Ramos (cell line): ENCODE measurements around the gene RPL38.

Source experiments
- in situ Hi-C: fragments of 300-500 bp; cut with MboI; formaldehyde crosslinking; loops from one replicate; pipeline ENCODE4 v1.14.3; 2022; ENCODE audit warnings: low sequenced_read_pairs; ENCODE audit not compliant: unreplicated experiment

The RPL38 gene

GRCh38 chr17:74223901-74224300 is 20.4 kb downstream of the RPL38 start:
- in situ Hi-C loops: no loop called here

DNA sequence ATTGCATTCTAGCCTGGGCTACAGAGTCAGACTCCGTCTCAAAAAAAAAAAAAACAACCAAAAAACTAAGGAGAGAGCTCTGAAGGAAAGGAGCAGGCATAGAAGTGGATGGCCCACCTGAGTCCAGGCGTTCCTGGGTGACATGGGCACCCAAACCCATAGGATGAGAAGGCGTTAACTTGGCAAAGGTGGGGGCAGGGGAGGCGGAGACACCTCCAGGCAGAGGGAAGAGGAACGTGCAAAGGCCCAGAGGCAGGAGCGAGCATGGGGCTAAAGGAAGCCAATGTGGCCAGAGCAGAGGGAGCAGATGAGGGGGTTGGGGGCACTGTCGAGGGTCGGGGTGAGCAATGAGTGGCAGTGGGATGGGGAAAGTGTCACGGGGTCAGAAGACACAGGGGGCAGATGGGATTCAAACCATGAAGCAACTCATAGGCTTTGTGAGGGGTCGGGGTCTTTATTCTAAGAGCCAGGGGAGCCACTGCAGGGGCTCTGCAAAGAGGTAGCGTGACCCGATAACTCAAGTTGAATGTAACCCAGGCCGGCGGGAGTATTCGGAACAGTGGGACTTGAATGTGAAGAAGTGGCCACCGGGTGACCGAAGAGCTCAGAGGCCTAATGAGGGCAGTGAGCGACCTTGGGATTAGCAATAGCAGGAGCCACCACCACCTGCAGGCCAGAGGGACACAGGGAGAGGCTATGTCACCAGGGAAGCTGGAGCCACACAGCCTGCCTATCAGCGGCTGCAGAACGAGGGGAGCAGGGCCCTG is 21.7 kb downstream of the RPL38 start:
- in situ Hi-C loops: no loop called here

- in situ Hi-C loops: no loop called here
Observed at GRCh38 chr17:74226252-74226651, 22.8 kb downstream of the RPL38 start.

GRCh38 chr17:74227271-74228080 is 24.0 kb downstream of the RPL38 start:
- in situ Hi-C loops: no loop called here

DNA sequence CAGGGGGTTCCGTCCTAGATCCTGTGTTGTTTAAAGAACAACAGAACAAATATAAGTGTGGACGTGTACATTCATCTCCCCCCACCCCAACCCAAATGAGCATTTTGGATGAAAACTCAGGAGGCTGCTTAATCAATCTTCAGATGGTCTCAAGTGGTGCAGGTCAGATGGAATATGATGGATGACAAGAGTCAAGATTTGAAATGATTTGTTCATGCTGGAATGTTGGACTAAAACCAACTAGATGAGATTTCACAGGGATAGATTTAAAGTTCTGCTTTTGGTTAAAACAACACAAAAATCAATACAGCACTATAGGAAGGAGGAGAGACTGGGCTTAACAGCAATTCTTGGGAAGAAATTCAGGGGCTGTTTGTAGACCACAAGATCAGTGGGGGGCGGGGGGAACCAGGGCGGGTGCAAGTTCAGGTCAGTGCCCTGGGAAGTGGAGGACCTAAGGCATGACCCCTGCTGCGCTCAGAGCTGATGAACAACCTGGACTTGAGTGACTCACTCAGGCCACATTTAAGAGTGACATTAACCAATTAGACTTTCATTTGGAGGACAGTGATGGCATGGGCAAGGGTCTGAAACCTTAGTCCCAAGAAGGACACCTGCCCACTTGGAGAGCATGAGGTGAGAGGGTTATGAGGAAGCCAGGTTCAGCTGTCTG is 25.0 kb downstream of the RPL38 start:
- in situ Hi-C loops: no loop called here

DNA sequence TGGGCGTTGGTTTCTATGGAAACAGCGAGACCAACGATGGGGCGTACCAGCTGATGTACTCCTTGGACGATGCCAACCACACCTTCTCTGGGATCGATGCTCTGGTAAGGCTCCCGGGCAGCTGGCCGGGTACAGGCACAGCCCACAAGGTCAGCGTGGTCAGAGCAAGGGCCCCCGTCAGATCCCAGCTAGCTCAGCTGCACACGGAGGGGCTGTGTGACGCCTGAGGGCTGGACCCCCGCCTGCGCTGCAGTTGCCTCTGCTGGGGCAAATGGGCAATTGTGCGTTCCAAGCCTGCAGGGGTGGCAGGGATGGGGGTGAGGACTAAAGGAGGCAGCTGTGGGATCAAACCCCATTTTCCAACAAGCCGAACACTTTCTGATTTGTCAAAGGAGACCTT is 27.4 kb downstream of the RPL38 start:
- in situ Hi-C loops: no loop called here

GRCh38 chr17:74231928-74232907 is 28.7 kb downstream of the RPL38 start:
- in situ Hi-C loops: no loop called here

DNA sequence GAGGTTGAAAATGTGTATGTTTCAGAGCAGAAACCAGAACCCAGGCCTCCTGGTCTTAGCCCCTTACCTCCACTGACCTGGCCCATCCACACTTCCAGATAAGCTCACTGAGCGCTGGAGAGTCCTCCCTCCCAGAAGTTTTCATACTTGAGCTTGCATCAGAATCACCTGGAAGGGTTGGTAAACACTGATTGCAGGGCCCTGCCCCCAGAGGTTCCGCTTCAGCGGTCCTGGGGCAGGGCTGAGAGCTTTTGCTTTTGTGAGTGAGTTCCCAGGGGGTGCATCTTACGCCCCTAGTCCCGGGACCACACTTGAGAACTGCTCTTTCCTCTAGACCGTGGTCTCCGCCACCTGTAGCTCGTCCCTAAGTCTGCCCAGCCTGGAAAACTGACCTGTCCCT is 30.5 kb downstream of the RPL38 start:
- in situ Hi-C loops: no loop called here

- in situ Hi-C loops: no loop called here
Observed at GRCh38 chr17:74234486-74234885, 31.0 kb downstream of the RPL38 start.

DNA sequence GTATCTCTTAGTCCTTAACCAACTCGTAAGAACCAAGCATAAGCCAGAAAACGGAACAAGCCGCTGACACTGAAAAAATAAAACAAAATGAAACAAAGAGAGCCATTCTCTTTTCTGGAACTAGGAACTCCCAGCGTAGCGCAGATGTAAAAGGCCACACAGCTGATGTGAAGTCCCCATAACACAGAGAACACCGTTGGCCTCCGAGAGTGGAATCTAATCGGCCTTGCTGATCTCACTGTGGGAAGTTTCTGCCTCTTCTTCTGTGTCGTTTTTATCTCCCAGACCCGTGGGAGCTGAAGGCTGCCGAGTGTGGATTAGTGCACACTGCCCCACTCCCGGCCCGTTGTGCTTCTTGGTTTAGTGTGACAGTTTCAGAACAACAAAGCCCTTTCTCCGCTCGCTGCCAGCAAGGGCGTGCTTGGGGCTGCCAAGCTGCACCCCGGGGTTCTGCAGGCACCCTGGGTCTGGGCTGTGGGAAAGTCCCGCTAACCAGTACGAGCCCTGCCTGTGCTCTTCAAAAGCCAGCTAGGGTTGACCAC is 31.6 kb downstream of the RPL38 start:
- in situ Hi-C loops: no loop called here

- in situ Hi-C loops: no loop called here
Observed at GRCh38 chr17:74235911-74236371, 32.5 kb downstream of the RPL38 start.

GRCh38 chr17:74237321-74237720 is 33.8 kb downstream of the RPL38 start:
- in situ Hi-C loops: no loop called here

DNA sequence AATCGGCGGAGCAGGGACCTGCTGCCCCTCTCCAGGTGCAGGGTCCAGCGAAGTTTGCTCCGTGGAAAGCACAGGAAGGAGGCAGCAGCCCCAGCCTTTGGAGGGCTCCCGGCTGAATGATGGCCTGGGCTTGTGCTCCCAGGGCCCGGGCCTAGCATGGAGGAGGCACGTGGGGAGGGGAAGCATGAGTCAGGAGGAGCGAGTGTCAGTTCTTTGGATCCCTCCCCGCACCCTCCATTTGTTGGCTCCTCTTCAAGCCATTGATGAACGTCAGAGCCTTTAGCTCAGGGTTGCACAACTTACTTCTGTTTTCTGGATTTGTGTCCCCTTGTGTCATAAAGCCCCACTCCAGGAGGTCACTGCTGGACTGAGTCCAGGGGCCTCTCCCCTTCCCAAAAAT is 35.7 kb downstream of the RPL38 start:
- in situ Hi-C loops: no loop called here

- in situ Hi-C loops: no loop called here
Observed at GRCh38 chr17:74240618-74241205, 37.2 kb downstream of the RPL38 start.

- in situ Hi-C loops: no loop called here
Observed at GRCh38 chr17:74241431-74241830, 38.0 kb downstream of the RPL38 start.

DNA sequence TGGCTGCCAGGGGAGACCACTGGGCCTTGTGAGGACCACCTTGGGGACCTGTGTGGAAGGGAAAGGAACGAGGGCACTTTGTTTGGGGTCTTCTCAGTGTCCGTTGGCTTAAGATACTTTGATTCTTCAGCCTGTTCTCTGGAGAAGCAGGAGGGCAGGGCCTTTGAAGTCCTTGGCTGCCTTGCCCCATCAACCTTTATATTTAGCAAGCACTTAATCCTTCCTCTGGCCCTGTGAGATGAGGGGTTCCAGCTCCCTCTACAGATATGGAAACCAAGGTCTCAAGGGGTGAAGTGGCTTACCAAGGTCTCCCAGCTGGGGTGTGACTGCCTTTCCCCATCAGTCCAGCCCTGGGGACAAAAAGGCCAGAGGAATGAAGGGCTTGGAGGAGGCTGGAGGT is 38.4 kb downstream of the RPL38 start:
- in situ Hi-C loops: no loop called here

GRCh38 chr17:74243013-74243755 is 39.7 kb downstream of the RPL38 start:
- in situ Hi-C loops: no loop called here

- in situ Hi-C loops: no loop called here
Observed at GRCh38 chr17:74244128-74244527, 40.6 kb downstream of the RPL38 start.

- in situ Hi-C loops: no loop called here
Observed at GRCh38 chr17:74244548-74244947, 41.1 kb downstream of the RPL38 start.
